Inferior parietal cortex (tissue), 1 donor: ENCODE measurements around the gene ARHGAP21.
"Not testable (repeated sequence)": the region's sequence is repeated elsewhere in the genome, so short reads cannot be mapped to it uniquely, and the experiment has no call there.

Source experiments
- DNase-seq: peaks from one replicate; pipeline ENCODE4 v3.0.0-alpha.2; 2016; ENCODE audit errors: extremely low spot score

Gene ARHGAP21

DNA sequence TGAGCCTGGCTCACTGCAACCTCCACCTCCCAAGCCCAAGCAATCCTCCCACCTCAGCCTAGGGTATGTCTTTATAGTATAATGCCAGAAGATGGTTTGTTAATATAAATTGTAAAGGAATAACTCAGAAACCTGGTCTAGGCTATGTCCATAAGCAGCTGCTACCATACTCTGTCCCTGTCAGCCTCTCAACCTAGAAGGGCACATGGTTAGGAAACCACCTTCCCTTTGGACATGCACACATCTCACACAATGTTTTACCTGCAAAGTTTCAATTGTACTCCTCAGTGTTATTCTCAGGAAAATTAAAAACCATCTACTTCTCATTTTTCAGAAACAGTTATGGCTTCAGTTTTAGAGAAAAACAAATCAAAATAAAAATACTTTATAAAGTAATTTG, 40.1 kb downstream of the ARHGAP21 start:
- no peak for DNase-seq

DNA sequence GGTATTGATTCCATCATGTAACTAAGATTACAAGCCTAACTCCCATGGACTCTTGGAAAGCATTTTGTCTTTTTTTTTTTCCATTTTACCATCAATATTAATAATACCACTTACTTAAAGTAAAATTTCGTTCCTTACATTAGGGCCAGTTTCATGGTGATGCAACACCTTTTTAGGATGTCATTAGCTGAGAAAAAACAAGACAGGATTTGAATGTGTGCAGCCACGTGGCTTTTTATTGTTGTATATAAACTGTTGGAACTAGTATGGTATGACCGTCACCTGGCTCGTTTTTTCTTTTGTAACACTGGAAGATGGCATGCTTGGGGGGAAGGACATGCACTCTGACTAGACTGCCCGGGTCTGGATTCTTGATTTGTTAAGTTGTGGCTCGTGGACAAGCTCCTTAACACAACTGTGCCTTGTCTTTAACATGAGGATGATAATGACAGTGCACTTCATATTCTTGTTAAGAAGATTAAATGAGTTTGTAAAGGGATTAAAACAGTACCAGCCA, 42.1 kb downstream of the ARHGAP21 start:
- no peak for DNase-seq

DNA sequence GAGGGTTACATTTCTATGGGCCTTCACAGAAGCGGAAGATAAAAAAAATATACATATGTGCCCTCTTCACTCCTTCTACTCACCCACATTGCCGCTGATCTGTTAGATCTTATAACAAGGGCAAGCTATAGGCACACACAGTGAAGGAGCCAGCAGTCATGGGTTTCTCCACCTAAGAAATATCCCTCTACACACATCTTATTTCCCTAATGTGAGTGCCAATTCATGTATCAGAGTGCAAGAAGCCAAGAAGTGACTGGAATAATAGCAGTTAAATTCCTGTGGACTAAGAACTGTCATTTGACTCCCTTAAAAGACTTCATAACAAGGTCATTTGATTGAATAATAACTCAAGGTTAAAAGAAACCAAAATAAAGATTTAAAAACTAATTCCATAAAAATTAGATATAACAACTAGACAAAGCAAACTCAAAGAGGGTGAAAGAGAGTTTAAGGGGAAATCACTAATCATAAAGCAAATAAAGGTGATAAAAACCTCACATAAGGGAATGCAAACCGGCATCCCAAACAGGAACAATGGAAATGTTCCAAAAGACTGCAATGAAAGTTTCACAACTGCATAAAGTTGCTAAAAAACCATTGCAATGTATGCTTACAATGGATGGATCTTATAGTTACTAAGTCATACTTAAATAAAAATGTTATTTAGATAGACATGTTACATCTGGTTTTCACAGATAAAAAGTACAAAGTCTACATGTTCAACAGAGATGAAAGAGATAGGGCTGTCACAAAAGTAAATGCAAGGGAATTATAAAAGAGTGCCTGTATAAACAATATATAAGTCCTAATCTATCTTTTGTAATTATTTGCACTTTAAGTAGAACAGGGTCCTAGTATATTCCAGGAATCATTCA, 42.8 kb downstream of the ARHGAP21 start:
- no peak for DNase-seq

DNA sequence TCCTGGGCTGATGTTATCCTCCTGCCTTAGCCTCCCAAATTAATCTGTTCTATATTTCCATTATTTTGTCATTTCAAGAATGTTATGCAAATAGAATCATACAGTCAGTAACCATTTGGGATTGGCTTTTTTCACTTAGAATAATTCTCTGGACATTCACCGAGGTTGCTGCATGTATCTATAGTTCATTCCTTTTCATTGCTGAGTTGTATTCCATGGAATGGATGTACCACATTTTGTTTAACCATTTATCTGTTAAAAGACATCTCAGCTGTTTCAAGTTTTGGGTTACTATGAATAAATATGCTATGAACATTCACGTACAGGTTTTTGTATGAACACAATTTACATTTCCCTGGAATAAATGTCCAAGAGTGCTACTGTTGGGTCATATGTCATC, 44.9 kb downstream of the ARHGAP21 start:
- DNase-seq = no peak

DNA sequence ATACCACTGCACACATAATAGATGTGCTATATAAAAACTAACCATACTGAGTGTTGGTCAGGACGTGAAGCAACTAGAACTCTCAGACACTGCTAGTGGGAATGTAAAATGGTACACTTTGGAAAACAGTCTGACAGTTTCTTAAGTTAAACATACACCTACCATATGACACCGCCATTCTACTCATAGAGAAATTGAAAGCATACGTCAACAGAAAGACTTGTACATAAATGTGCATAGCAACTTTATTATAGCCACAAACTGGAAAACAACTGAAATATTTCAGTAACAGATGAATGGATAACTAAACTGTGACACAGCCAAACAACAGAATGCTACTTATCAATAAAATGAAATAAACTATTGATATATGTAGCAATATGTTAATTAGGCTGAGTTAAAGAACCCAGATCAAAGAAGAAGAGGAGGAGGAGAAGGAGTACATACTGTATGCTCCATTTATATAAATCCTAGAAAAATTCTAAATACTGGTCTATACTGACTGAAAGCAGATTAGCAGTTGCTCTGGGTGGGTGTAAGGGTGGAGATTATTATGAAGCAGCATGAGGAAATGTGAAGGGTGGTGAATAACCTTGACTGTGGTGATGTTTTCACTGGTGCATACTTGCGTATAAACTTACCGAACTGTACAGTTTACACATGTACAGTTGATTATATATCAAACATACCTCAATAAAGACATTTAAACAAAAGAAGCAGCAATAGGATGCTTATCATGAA, 48.6 kb downstream of the ARHGAP21 start:
- no peak for DNase-seq

DNA sequence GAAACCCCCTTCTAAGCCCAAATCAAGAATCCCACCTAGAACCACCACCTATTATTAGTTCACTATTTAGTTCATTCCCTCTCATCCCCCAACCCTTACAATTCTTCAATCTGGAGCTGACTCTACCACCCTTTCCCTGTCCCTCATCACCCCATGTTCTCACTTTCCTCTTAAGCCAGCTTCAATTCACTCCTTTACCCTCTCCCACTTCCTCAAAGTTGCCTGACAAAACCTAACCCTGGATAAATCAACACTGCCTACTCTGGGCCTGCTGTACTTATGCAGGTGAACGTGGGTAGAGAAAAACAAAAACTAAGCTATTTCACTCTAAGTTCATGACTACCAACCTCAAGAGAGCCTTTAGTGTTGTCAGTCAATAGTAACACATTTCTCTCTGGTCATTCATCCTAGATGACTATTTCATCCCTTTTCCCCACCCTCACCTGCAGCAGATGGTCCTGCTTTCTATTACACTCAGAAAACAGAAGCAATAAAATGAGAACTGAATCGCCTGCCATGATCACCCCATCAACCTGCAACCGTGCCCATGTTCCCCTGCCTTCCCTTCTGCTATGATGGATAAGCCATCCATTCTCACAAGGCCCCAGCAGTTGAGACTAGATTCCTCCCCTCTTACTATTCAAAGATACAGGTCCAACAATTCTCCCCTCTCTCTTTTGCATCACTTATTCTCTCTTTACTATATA, 52.6 kb downstream of the ARHGAP21 start:
- no peak for DNase-seq

DNA sequence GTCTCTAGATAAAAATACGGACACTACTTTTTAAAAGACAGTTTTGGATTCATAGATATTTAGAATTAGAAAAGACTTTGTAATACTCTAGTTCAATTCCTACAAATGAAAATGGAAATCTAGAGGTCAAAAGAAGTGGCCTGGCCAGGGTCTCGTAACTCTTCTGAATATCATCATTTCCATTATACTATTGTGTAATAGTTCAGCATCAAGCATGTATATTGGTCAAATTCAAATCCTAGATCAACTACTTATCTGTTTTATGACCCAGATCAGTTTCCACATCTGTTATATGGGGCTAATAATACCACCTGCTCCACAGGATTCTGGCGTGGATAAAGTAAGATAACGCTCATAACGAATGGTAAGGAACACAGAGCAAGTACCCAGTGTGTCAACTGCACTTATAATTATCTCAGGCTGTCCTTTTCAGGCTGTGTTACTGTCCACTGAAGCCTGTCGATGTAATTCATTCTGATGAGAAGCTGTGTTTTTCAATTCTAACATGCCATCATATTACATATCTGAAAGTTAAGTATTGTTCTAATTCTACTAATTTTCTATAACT, 54.3 kb downstream of the ARHGAP21 start:
- no peak for DNase-seq

DNA sequence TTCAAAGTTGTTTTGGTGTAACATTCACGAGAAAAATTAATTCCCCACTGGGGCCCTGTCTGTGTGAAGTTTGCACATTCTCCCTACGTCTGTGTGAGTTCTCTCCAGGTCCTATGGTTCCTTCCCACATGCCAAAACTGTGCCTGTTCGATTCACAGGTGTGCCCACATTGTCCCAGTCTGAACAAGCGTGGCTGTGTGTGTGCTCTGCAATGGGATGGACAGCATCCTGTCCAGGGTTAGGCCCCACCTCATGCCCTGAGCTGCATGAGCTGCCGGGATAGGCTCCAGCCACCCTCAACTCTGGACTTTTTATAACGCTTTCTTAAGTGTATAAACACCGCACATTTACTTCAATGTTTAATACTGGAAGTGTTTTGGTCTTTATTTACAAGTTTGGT, 55.4 kb downstream of the ARHGAP21 start:
- no peak for DNase-seq

DNA sequence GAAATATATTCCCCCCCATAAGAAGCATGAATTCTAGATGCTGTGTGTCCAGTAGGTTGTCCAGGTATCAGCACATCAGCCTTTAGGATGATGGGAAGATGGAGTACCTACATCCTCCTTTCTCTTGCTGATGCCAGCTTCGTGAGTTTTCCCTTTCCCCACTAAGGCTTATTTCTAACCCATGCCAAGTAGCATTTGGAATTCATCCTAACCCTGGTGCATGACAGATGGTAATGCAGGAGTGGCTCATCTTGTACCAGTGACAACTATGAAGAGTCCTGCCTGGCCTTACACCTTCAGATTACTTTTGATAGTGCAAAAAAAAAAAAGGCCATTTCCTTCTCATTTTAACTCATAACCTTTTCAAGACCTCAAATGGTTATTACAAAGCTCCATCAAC, 58.7 kb downstream of the ARHGAP21 start:
- no peak for DNase-seq

DNA sequence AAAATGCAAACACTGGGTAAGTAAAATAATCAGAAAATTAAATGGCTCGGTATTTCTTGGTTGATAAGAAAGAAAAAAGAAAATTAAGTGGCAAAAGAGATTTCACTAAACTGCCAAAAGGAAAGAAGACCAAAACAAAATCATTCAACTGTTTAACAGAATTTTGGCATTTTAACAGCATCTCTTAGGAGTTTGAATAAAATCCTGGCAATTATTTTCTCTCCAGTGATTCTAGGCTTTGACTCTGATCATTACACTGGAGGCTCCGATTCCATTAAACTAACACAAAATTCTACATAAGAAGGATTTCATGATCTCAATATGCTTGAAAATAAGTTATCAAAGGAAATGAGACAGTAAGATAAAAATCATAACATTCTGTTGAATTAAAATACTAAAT, 62.3 kb downstream of the ARHGAP21 start:
- DNase-seq = no peak

DNA sequence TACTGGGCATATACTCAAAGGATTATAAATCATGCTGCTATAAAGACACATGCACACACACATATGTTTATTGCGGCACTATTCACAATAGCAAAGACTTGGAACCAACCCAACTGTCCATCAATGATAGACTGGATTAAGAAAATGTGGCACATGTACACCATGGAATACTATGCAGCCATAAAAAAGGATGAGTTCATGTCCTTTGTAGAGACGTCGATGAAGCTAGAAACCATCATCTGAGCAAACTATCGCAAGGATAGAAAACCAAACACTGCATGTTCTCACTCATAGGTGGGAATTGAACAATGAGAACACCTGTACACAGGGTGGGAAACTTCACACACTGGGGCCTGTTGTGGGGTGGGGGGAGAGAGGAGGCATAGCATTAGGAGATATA, 65.4 kb downstream of the ARHGAP21 start:
- DNase-seq = not testable (repeated sequence)

DNA sequence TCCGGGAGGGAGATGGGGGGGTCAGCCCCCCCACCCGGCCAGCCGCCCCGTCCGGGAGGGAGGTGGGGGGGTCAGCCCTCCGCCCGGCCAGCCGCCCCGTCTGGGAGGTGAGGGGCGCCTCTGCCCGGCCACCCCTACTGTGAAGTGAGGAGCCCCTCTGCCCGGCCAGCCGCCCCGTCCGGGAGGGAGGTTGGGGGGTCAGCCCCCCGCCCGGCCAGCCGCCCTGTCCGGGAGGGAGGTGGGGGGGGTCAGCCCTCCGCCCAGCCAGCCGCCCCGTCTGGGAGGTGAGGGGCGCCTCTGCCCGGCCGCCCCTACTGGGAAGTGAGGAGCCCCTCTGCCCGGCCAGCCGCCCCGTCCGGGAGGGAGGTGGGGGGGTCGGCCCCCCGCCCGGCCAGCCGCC, 67.4 kb downstream of the ARHGAP21 start:
- not testable (repeated sequence) for DNase-seq

DNA sequence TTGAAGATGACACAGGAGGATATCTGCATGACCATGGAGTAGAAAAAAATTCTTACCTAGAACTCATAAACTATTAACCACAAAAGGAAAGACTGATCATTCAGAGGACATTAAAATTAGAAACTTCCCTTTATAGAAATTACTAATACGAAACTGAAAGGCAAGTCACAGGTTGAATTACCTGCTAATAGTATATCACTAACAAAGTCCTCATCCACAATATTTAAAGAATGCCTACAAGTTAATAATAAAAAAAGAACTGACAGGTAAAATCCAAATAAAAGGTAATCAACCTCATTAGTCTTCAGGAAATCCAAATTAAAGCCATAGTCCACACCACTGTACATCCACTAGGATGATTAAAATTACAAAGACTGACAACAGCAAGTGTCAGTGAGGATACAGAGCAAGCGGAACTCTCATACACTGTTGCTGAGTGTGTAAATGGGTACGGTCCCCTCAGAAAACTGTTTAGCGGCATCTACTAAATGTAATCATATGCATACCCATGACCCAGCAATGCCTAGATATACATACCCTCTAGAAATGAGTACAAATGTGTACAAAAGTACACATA, 71.2 kb downstream of the ARHGAP21 start:
- no peak for DNase-seq

DNA sequence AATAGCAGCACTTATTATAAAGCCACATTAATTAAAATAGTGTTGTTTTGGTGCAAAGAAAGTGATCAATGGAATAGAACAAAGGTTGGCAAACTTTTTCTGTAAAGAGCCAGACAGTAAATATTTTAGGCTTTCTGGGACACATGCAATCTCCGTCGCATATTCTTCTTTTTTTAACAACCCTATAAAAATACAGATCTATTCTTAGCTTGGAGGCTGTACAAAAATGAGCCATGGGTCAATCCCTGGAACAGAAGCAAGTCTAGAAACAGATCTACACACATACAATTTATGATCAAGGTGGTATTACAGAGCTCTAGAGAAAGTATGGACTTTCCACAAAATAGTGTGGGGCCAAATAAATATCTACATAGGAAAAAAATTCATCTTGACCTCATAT, 71.8 kb downstream of the ARHGAP21 start:
- DNase-seq = no peak

DNA sequence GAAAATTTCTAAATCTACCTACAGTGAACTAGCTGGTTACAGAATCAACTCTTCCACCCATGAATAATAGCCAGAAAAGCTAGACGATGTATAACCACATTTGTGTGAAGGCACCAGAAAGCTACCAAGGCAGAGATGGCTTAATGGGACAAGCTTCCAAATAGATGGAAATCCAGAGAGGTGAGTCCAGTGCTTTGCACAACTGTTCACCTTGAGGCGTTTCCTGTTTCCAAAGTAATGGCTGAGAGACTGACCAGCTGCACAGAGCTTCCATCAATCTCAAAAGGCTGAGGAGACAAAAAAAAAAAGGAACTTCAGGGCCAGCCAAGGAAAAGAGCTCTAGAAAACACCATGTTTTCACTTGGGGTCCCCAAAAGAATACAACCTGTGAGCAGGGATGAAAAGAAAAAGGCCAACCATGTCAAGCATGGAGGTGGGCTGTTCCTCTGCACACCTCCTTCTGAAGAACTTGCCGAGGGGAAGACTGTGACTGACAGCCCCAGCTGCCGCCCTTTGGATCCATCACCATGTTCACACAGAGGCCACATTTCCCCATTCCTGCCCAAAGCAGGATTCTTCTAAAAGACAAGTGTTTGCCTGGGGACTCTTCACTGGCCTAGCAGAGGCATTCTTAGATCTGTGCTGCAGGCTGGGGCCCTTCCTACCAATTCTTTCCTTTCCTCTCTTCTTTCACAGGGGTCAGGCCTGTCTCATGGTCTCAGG, 72.9 kb downstream of the ARHGAP21 start:
- no peak for DNase-seq

DNA sequence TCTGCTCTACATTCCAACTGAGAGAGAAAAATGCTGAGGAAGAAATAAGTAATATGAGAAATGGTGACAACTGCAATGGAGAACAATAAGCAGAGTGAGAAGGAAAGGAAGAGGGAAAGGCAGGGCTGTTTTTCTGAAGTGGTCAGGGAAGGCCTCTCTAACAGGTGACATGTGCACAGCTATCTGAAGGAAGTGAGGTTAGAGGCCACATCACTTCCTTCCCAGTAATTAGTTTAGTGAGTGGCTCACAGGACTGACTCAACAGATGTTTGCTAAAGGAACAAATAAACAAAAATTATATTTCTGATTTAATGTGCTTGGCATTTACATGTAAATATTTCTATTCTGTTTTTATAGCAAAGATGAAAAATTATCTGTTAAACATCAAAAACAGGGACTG, 77.9 kb downstream of the ARHGAP21 start:
- DNase-seq = no peak

DNA sequence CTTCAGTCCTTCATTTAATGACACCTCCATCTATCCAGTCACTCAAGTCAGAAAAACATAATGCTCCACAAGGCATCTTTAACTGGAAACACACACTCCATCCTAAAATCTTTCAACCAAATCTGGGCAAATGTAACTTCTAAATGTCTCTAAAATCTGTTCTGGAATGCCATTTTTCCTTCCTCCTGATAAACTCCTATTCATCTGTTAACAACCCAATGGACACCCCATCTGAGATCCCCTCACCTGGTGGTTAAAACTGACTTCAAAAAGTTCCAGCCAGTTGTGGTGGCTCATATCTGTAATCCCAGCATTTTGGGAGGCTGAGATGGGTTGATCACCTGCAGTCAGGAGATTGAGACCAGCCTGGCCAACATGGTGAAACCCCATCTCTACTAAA, 78.7 kb downstream of the ARHGAP21 start:
- no peak for DNase-seq

DNA sequence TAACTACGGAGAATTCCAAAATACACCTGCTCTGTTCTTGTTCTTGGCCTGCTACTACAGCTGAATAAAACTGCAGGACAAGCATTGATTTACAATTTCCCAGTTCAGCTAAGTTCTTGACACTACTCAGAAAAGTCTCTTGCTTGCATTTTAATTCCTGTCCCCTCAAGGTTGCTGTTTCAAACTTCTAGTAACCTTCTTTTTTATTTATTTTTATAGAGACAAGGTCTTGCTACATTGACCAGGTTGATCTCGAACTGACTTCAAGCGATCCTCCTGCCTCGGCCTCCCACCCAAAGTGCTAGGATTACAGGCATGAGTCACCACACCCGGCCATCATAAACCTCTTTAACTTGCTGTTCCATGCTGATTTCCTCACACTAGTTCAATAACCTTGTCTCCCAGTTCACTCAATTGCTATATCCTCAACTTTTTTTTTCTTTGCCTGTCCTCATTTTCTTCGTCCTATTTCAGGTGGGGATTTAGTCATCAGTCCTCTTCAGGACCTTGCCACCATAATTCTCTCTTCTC, 79.9 kb downstream of the ARHGAP21 start:
- DNase-seq = no peak

DNA sequence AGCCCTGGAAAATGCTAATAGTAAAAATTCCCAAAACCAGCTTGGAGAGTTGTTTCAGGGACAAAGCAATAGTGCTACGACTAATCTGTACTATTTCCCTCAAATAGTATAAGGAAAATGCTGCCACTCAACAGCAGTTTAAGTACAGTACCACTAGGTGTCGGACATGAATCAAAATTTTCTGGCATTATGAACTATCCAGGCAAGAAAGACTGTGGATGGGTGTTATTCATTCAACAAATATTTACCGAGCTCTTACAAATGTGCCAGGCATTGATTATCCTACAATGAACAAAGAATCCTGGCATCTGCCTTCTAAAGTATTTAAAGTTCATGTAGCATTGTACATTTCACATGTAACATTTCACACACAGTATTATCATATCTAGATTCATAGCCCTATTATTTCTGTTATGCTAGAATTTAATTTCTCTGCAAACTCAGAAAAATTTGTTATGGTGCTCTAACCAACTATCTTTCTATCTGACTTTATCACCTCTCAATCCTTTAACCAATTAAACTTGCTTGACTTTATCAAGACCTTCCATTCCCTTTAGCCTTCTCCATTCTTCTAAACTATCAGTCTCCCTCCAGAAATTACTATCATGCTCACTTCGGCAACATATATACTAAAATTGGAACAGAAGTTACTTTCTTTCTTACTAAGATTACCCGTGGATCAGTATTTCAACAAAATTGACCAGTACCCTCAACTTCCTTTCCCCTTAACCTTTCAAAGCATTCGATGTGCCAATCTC, 80.6 kb downstream of the ARHGAP21 start:
- DNase-seq = peak; percentile 73

DNA sequence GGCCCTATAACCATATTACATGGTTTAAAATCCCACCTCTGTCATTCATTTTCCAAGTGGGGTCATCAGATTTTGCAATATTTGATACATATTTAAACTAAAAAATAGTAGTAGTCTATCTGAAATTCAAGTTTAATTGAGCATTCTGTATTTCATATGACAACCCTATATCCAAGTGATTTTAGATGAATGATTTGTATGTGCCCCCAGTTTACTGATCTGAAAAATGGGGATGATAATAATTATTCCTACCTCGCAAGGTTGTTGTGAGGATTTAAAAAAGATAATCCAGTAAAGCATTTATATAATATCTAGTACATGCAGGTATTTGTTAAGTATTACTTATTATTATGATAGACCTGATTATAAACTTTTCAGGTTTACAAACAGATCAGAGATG, 84.6 kb downstream of the ARHGAP21 start:
- DNase-seq = no peak
